HG03108 (cell line): ENCODE results near the gene RASGEF1C.

Source experiments
- ATAC-seq: cut with Tn5 transposase; IDR thresholded peaks from one replicate; pipeline ENCODE4 v1.9.1; 2021; ENCODE audit warnings: moderate library complexity; ENCODE audit not compliant: unreplicated experiment

Gene RASGEF1C

GRCh38 chr5:180086816-180087399 is 122.1 kb downstream of the RASGEF1C start:
- no peak for ATAC-seq

GRCh38 chr5:180085837-180086236 is 123.2 kb downstream of the RASGEF1C start:
- ATAC-seq: no peak

- ATAC-seq: no peak
Measured at GRCh38 chr5:180084638-180085561, 124.1 kb downstream of the RASGEF1C start.

- no peak for ATAC-seq
Measured at GRCh38 chr5:180083529-180084060, 125.4 kb downstream of the RASGEF1C start.

- no peak for ATAC-seq
Measured at GRCh38 chr5:180082633-180083420, 126.2 kb downstream of the RASGEF1C start.

GRCh38 chr5:180081481-180081880 is 127.5 kb downstream of the RASGEF1C start:
- ATAC-seq: no peak

- no peak for ATAC-seq
Measured at GRCh38 chr5:180080486-180081280, 128.3 kb downstream of the RASGEF1C start.

- no peak for ATAC-seq
Measured at GRCh38 chr5:180079702-180080466, 129.1 kb downstream of the RASGEF1C start.

- no peak for ATAC-seq
Measured at GRCh38 chr5:180078348-180078747, 130.7 kb downstream of the RASGEF1C start.

GRCh38 chr5:180077594-180078284 is 131.3 kb downstream of the RASGEF1C start:
- no peak for ATAC-seq

- no peak for ATAC-seq
Measured at GRCh38 chr5:180075703-180076102, 133.3 kb downstream of the RASGEF1C start.

GRCh38 chr5:180074462-180074861 is 134.5 kb downstream of the RASGEF1C start:
- ATAC-seq: no peak

GRCh38 chr5:180072556-180072955 is 136.5 kb downstream of the RASGEF1C start:
- ATAC-seq: no peak

- ATAC-seq: no peak
Measured at GRCh38 chr5:180072256-180072548, 136.8 kb downstream of the RASGEF1C start.

- peak; percentile 64 for ATAC-seq
Measured at GRCh38 chr5:180071531-180072255, 137.3 kb downstream of the RASGEF1C start, which contains the start of gene RNF130. Gene RNF130, minus strand, starts transcription at chr5:180071759. Its CDS starts 57 bp downstream, at chr5:180071702.

- ATAC-seq: no peak
Measured at GRCh38 chr5:180070756-180071530, 138.1 kb downstream of the RASGEF1C start.

GRCh38 chr5:180069589-180070247 is 139.3 kb downstream of the RASGEF1C start:
- no peak for ATAC-seq
